ENCODE measurements around the gene KRT6A. TPM values are rescaled to one million over a fixed set of nuclear protein-coding genes. Genes with fewer than 3 reads are reported as not detected.

Gene KRT6A
- total RNA-seq, result not detected
- polyA plus RNA-seq (ENCODE audit: insufficient read depth in 1 of 8, insufficient read length in 8 of 8, low replicate concordance in 1 of 8), result 10 to 100 TPM in 1 of 8 donors, under 1 TPM in 3, not detected in 4; 0.05 to 26.4 (median 0.63) TPM
- long read RNA-seq, donor 1, result 0 reads
- long read RNA-seq, donor 2, partial matches to known transcripts, result 0 of 1 reads
- long read RNA-seq, donor 2, other reads (novel, unspliced or antisense), result 0 of 1 reads
- long read RNA-seq, donor 3, result 0 reads
- long read RNA-seq, donor 4, result 0 reads
- long read RNA-seq, donor 5, result 0 reads
- long read RNA-seq, donor 6, partial matches to known transcripts, result 0 of 1 reads
- long read RNA-seq, donor 6, other reads (novel, unspliced or antisense), result 0 of 1 reads
- long read RNA-seq, donor 7, result 0 reads
- long read RNA-seq, donor 8, result 0 reads
- long read RNA-seq, donor 9, result 0 reads
- long read RNA-seq, donor 10, result 0 reads
- long read RNA-seq, donor 11, result 0 reads

DNA sequence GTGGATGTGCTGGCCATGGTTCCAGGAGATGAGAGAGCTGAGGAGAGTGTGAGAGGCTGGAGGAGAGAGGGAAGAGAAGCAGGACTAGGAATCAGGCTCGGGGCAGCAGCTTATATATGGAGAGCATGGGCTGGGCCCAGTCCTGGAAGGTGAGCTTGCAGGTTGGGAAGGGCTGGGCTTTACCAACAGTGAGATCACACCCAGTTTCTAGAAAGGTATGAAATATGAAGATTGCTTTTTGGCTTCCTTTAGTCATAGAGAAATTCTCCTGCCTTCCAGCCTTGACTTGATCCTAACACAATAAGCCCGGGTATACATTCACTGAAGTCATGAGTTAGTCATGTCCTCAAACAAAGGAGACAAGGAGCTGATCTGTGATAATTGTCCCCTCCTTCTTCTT lies at the start of gene KRT6A:
Gene KRT6A, minus strand, starts transcription at position 86 of the 400 bp plus-strand sequence. Its CDS starts 69 bp downstream, at position 17.
- no peak within 1 kb of the TSS for H3K4me3 ChIP-seq (ENCODE audit: low read length)
- H3K9me3 ChIP-seq (replicated peaks; ENCODE audit: control insufficient read depth, low read depth, low read length), result no peaks in the 10 kb centered on the region
- H3K27ac ChIP-seq (ENCODE audit: low read length), result no peak within 1 kb of the TSS
- H3K27me3 ChIP-seq (ENCODE audit: control insufficient read depth, insufficient read depth, low read length), result peaks cover 7% of the 10 kb centered on the region
- peaks cover 9% of the 10 kb centered on the region for H3K4me1 ChIP-seq (ENCODE audit: control insufficient read depth, insufficient read depth, low read length)
- no peaks in the 10 kb centered on the region for H3K36me3 ChIP-seq (ENCODE audit: control insufficient read depth, insufficient read depth, low read length)
- DNase-seq, result no peak
- WGBS (ENCODE audit: insufficient coverage), result 81% methylated on average over 2 of the region's 2 CpGs

GRCh38 chr12:52542157-52542556 lies 49.1 kb upstream of the KRT6A start:
- H3K9me3 ChIP-seq (replicated peaks; ENCODE audit: control insufficient read depth, low read depth, low read length), result no peaks in the 10 kb centered on the region
- H3K27me3 ChIP-seq (ENCODE audit: control insufficient read depth, insufficient read depth, low read length), result no peaks in the 10 kb centered on the region
- no peak for DNase-seq
- H3K4me3 ChIP-seq (ENCODE audit: low read length), result no peak overlapping the region
- no peak overlapping the region for H3K27ac ChIP-seq (ENCODE audit: low read length)
- H3K36me3 ChIP-seq (ENCODE audit: control insufficient read depth, insufficient read depth, low read length), result no peaks in the 10 kb centered on the region
- H3K4me1 ChIP-seq (ENCODE audit: control insufficient read depth, insufficient read depth, low read length), result peaks cover 47% of the 10 kb centered on the region

- Histone ChIP-seq H3K4me3 (ENCODE audit: low read length) (no peak overlapping the region), H3K4me1 (ENCODE audit: control insufficient read depth, insufficient read depth, low read length) (peaks cover 46% of the 10 kb centered on the region), H3K27ac (ENCODE audit: low read length) (no peak overlapping the region), H3K27me3 (ENCODE audit: control insufficient read depth, insufficient read depth, low read length) (no peaks in the 10 kb centered on the region), H3K36me3 (ENCODE audit: control insufficient read depth, insufficient read depth, low read length) (no peaks in the 10 kb centered on the region), H3K9me3 (replicated peaks; ENCODE audit: control insufficient read depth, low read depth, low read length) (no peaks in the 10 kb centered on the region)
- no CpG with 5 or more reads among the region's 5 CpGs for WGBS (ENCODE audit: insufficient coverage)
- DNase-seq, result no peak
Measured at GRCh38 chr12:52541709-52542108, 48.7 kb upstream of the KRT6A start.

- WGBS (ENCODE audit: insufficient coverage), result 92% methylated on average over 6 of the region's 7 CpGs
- H3K27ac ChIP-seq (ENCODE audit: low read length), result no peak overlapping the region
- H3K36me3 ChIP-seq (ENCODE audit: control insufficient read depth, insufficient read depth, low read length), result no peaks in the 10 kb centered on the region
- no peak for DNase-seq
- H3K9me3 ChIP-seq (replicated peaks; ENCODE audit: control insufficient read depth, low read depth, low read length), result no peaks in the 10 kb centered on the region
- peaks cover 40% of the 10 kb centered on the region for H3K4me1 ChIP-seq (ENCODE audit: control insufficient read depth, insufficient read depth, low read length)
- no peaks in the 10 kb centered on the region for H3K27me3 ChIP-seq (ENCODE audit: control insufficient read depth, insufficient read depth, low read length)
- no peak overlapping the region for H3K4me3 ChIP-seq (ENCODE audit: low read length)
Measured at GRCh38 chr12:52540531-52540930, 47.5 kb upstream of the KRT6A start.

GRCh38 chr12:52539821-52540173 lies 46.7 kb upstream of the KRT6A start:
- WGBS (ENCODE audit: insufficient coverage), result 66% methylated on average over 3 of the region's 3 CpGs
- H3K27me3 ChIP-seq (ENCODE audit: control insufficient read depth, insufficient read depth, low read length), result no peaks in the 10 kb centered on the region
- H3K4me3 ChIP-seq (ENCODE audit: low read length), result no peak overlapping the region
- peak overlapping the region; percentile 9 for H3K27ac ChIP-seq (ENCODE audit: low read length)
- no peaks in the 10 kb centered on the region for H3K36me3 ChIP-seq (ENCODE audit: control insufficient read depth, insufficient read depth, low read length)
- H3K9me3 ChIP-seq (replicated peaks; ENCODE audit: control insufficient read depth, low read depth, low read length), result no peaks in the 10 kb centered on the region
- H3K4me1 ChIP-seq (ENCODE audit: control insufficient read depth, insufficient read depth, low read length), result peaks cover 35% of the 10 kb centered on the region
- no peak for DNase-seq

- DNase-seq, result peak; percentile 80
- Histone ChIP-seq H3K27ac (ENCODE audit: low read length) (peak overlapping the region; percentile 9), H3K9me3 (replicated peaks; ENCODE audit: control insufficient read depth, low read depth, low read length) (no peaks in the 10 kb centered on the region), H3K4me1 (ENCODE audit: control insufficient read depth, insufficient read depth, low read length) (peaks cover 30% of the 10 kb centered on the region), H3K27me3 (ENCODE audit: control insufficient read depth, insufficient read depth, low read length) (no peaks in the 10 kb centered on the region), H3K36me3 (ENCODE audit: control insufficient read depth, insufficient read depth, low read length) (no peaks in the 10 kb centered on the region), H3K4me3 (ENCODE audit: low read length) (no peak overlapping the region)
- WGBS (ENCODE audit: insufficient coverage), result 55% methylated on average over 3 of the region's 5 CpGs
Measured at GRCh38 chr12:52539083-52539820, 46.2 kb upstream of the KRT6A start.

DNA sequence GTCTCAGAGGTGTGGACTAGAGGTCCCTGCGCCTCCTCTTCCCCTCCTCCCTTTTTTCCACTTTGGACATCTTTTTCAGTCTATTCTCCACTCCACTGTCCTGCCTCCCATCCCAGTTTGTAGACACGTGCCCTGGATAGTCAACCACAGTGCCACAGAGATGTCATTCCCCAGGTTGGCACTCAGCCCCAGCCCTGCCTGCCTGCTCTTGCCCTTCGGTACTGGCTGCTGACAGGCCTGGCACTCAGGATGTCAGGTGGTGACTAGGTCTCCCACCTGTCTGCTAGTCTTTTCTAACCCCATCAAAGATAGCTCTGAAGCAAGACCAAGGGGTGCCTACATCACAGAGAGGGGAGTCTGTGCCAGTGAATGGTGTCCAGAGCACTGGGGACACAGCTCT lies 44.0 kb upstream of the KRT6A start:
- H3K27me3 ChIP-seq (ENCODE audit: control insufficient read depth, insufficient read depth, low read length), result no peaks in the 10 kb centered on the region
- H3K36me3 ChIP-seq (ENCODE audit: control insufficient read depth, insufficient read depth, low read length), result no peaks in the 10 kb centered on the region
- H3K9me3 ChIP-seq (replicated peaks; ENCODE audit: control insufficient read depth, low read depth, low read length), result no peaks in the 10 kb centered on the region
- no peak for DNase-seq
- peaks cover 32% of the 10 kb centered on the region for H3K4me1 ChIP-seq (ENCODE audit: control insufficient read depth, insufficient read depth, low read length)
- no peak overlapping the region for H3K27ac ChIP-seq (ENCODE audit: low read length)
- WGBS (ENCODE audit: insufficient coverage), result 87% methylated on average over 3 of the region's 3 CpGs
- no peak overlapping the region for H3K4me3 ChIP-seq (ENCODE audit: low read length)

DNA sequence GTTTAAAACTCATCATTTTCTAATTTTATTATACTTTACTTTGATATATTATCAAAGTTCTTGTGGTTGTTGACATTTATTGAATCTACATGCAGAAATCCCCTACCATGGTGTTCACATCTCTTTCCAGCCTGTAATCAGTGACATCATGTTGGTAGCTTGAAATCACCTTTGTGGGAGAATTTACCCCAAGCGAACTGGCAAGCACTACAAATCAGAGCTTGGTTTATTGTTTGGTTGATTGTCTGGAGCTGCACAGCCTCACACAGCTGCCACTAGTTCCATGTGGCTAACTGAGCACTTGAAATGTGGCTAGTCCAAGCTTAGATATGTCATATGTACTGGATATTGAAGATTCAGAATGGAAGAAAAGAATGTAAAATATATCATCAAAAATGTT lies 42.5 kb upstream of the KRT6A start:
- H3K27ac ChIP-seq (ENCODE audit: low read length), result no peak overlapping the region
- WGBS (ENCODE audit: insufficient coverage), result no CpG with 5 or more reads among the region's 1 CpG
- peaks cover 32% of the 10 kb centered on the region for H3K4me1 ChIP-seq (ENCODE audit: control insufficient read depth, insufficient read depth, low read length)
- H3K36me3 ChIP-seq (ENCODE audit: control insufficient read depth, insufficient read depth, low read length), result no peaks in the 10 kb centered on the region
- H3K4me3 ChIP-seq (ENCODE audit: low read length), result no peak overlapping the region
- H3K27me3 ChIP-seq (ENCODE audit: control insufficient read depth, insufficient read depth, low read length), result no peaks in the 10 kb centered on the region
- DNase-seq, result no peak
- no peaks in the 10 kb centered on the region for H3K9me3 ChIP-seq (replicated peaks; ENCODE audit: control insufficient read depth, low read depth, low read length)

DNA sequence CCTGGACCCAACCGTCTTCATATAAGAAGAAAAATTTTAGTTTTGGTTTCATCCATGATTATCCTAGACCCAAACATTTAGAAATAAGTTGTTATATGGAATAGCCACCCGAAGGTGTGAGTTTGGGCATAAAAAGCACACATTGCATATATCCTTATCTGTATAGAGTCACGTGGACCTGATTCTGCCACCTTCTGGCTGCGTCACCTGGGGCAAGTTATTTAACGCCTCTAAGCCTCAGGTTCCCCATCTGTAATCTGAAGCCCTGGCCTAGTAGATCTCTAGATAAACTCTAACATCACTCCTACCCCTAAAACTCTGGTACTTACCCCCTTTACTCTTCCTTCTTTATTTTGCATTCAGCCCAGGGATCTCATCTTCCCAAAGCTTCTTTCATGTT lies 41.4 kb upstream of the KRT6A start:
- H3K27ac ChIP-seq (ENCODE audit: low read length), result no peak overlapping the region
- no peaks in the 10 kb centered on the region for H3K36me3 ChIP-seq (ENCODE audit: control insufficient read depth, insufficient read depth, low read length)
- no peak for DNase-seq
- 81% methylated on average over 3 of the region's 5 CpGs for WGBS (ENCODE audit: insufficient coverage)
- no peaks in the 10 kb centered on the region for H3K9me3 ChIP-seq (replicated peaks; ENCODE audit: control insufficient read depth, low read depth, low read length)
- H3K27me3 ChIP-seq (ENCODE audit: control insufficient read depth, insufficient read depth, low read length), result no peaks in the 10 kb centered on the region
- H3K4me3 ChIP-seq (ENCODE audit: low read length), result no peak overlapping the region
- H3K4me1 ChIP-seq (ENCODE audit: control insufficient read depth, insufficient read depth, low read length), result peaks cover 23% of the 10 kb centered on the region

DNA sequence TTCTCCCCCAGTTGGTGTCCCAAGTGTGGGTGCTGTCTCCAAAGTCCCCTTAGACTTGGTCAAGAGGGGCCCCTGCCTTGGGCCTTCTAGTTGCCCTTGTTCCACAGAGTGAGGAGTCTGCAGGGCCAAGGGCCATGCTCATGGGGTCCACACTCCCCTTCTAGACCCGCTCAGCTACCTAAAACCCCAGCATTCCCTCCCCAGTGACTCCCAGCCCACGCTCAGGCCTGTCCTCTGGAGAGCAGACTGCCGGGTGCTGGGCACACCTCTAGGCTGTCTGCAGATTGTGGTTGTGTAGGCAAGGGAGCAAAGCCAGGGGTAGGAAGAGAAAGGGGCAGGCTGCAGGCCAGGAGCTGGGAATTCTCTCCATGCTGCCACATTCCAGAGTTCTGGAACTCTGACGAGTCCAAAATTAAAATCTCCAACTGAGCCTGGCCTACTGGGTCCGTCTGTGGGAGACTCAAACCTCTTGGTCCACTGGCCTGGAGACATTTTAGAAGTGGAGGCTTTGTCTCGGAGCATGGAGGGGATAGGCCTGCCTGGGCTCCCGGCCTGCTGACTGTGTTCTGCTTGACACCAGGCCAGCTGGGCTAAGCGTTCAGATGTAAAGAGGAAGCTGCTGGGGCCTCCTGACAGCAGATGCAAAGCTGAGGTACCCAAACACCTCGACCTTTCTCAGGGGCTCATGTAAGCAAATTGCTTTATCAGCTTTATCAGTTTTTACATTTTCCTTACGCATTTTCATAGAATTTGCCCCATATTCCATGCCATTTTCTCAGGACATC lies 40.8 kb upstream of the KRT6A start:
- H3K27me3 ChIP-seq (ENCODE audit: control insufficient read depth, insufficient read depth, low read length), result no peaks in the 10 kb centered on the region
- 32% methylated on average over 6 of the region's 10 CpGs for WGBS (ENCODE audit: insufficient coverage)
- no peak for DNase-seq
- no peak overlapping the region for H3K4me3 ChIP-seq (ENCODE audit: low read length)
- H3K9me3 ChIP-seq (replicated peaks; ENCODE audit: control insufficient read depth, low read depth, low read length), result no peaks in the 10 kb centered on the region
- peaks cover 17% of the 10 kb centered on the region for H3K4me1 ChIP-seq (ENCODE audit: control insufficient read depth, insufficient read depth, low read length)
- no peak overlapping the region for H3K27ac ChIP-seq (ENCODE audit: low read length)
- no peaks in the 10 kb centered on the region for H3K36me3 ChIP-seq (ENCODE audit: control insufficient read depth, insufficient read depth, low read length)

All from muscle of leg (tissue), 16 donors.